Measurements from ENCODE around the gene ADAMTSL3. TPM values are rescaled to one million over a fixed set of nuclear protein-coding genes. Genes with fewer than 3 reads are reported as not detected.
A peak's percentile ranks its signal among the peaks of the same experiment; 100 is the strongest.
"Not testable (repeated sequence)": the region's sequence is repeated elsewhere in the genome, so short reads cannot be mapped to it uniquely, and the experiment has no call there.

Gene ADAMTSL3
- total RNA-seq, 1 donor, result 2.0 TPM

- TF ChIP-seq CTCF (IDR thresholded peaks at IDR 0.05; ENCODE audit: insufficient read depth, low read length), result no peak
- no peak for DNase-seq (ENCODE audit: low read depth)
- no peak overlapping the region for H3K4me3 ChIP-seq (ENCODE audit: low read depth, low read length)
Observed at GRCh38 chr15:83695901-83696425, 42.0 kb downstream of the ADAMTSL3 start.

GRCh38 chr15:83697716-83698115, 43.8 kb downstream of the ADAMTSL3 start:
- H3K4me3 ChIP-seq (ENCODE audit: low read depth, low read length), result no peak overlapping the region
- DNase-seq (ENCODE audit: low read depth), result no peak
- no peak for TF ChIP-seq CTCF (IDR thresholded peaks at IDR 0.05; ENCODE audit: insufficient read depth, low read length)

- no peak for TF ChIP-seq CTCF (IDR thresholded peaks at IDR 0.05; ENCODE audit: insufficient read depth, low read length)
- DNase-seq (ENCODE audit: low read depth), result peak; percentile 30
- H3K4me3 ChIP-seq (ENCODE audit: low read depth, low read length), result no peak overlapping the region
Observed at GRCh38 chr15:83698294-83698693, 44.4 kb downstream of the ADAMTSL3 start.

- no peak overlapping the region for H3K4me3 ChIP-seq (ENCODE audit: low read depth, low read length)
- no peak for TF ChIP-seq CTCF (IDR thresholded peaks at IDR 0.05; ENCODE audit: insufficient read depth, low read length)
- DNase-seq (ENCODE audit: low read depth), result no peak
Observed at GRCh38 chr15:83699028-83699427, 45.1 kb downstream of the ADAMTSL3 start.

GRCh38 chr15:83700082-83700481, 46.2 kb downstream of the ADAMTSL3 start:
- TF ChIP-seq CTCF (IDR thresholded peaks at IDR 0.05; ENCODE audit: insufficient read depth, low read length), result no peak
- H3K4me3 ChIP-seq (ENCODE audit: low read depth, low read length), result no peak overlapping the region
- DNase-seq (ENCODE audit: low read depth), result no peak

GRCh38 chr15:83702314-83702713, 48.4 kb downstream of the ADAMTSL3 start:
- DNase-seq (ENCODE audit: low read depth); H3K4me3 ChIP-seq (ENCODE audit: low read depth, low read length): not testable (repeated sequence)

- H3K4me3 ChIP-seq (ENCODE audit: low read depth, low read length), result no peak overlapping the region
- no peak for TF ChIP-seq CTCF (IDR thresholded peaks at IDR 0.05; ENCODE audit: insufficient read depth, low read length)
- DNase-seq (ENCODE audit: low read depth), result no peak
Observed at GRCh38 chr15:83708328-83708727, 54.4 kb downstream of the ADAMTSL3 start.

Data from fibroblast of the aortic adventitia (primary cell).